GM18951 (cell line): ENCODE data around the gene NFATC1.
A peak's percentile ranks its signal among the peaks of the same experiment; 100 is the strongest.

Experiments used
- POLR2A ChIP-seq: IDR thresholded peaks from 4 replicates; pipeline ENCODE4 v1.6.1; 2011; ENCODE audit warnings: mild to moderate bottlenecking; ENCODE audit not compliant: insufficient read length, insufficient read depth; ENCODE audit errors: extremely low read depth
- in situ Hi-C: fragments of 300-500 bp; cut with MboI; formaldehyde crosslinking; loops from one replicate; pipeline ENCODE4 v1.12.0; 2022; ENCODE audit warnings: low sequenced_read_pairs, mixed read lengths, inconsistent platforms; ENCODE audit not compliant: unreplicated experiment

NFATC1 gene

GRCh38 chr18:79395761-79396404 is at the start of gene NFATC1:
Gene NFATC1, plus strand, starts transcription at chr18:79395930. Its CDS starts 295 bp downstream, at chr18:79396225.
- TF ChIP-seq POLR2A = peak; percentile 63
- in situ Hi-C loops = no loop called here

DNA sequence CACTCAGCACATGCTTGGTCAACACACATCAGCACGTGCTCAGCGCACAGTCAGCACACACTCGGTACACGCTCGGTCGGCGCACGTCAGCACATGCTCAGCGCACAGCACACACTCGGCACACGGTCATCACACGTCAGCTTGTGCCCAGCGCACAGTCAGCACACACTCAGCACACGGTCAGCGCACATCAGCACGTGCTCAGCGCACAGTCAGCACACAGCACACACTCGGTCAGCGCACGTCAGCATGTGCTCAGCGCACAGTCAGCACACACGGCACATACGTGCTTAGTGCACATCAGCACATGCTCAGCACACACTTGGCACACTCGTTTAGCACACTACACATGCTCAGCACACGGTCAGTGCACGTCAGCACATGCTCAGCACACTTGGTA is 49.7 kb upstream of the NFATC1 start:
- TF ChIP-seq POLR2A = no peak
- in situ Hi-C loops = no loop called here

DNA sequence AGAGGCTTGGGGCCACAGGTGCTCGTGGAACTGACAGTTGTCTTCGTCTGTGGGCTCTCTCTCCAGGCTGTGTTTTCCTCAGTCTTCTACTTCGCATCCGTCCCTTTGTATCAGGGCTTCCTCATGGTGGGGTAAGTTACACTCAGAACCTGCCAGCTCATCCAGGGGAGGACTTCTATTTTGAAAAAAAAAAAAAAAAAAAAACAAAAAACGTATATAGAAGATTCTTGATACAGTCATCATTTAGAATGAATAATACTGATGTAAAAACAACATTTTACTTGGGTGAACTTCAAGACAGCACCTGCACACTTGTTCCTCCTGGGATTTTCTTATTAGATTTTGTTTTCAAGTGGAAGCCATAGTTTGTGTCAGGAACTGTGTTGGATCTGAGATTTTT is 47.7 kb upstream of the NFATC1 start:
- in situ Hi-C loops = no loop called here
- no peak for TF ChIP-seq POLR2A

DNA sequence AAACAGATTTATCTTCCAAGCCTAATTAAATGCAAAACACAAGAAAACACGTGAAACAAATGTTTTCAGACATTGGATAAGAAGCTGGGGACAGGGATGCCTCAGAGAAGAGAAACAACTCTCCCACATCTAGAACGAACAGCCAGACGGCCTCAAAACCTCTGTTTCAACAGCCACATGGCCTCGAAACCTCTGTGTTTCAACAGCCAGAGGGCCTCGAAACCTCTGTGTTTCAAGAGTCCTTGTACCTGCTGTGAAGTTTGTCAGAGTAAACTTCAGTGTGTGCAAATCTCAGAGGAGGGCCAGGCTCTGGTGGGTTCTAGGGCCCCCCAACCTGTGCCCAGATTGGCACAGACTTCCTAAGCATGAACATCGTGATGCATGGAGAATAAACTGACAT is 43.3 kb upstream of the NFATC1 start:
- in situ Hi-C loops = no loop called here
- no peak for TF ChIP-seq POLR2A

DNA sequence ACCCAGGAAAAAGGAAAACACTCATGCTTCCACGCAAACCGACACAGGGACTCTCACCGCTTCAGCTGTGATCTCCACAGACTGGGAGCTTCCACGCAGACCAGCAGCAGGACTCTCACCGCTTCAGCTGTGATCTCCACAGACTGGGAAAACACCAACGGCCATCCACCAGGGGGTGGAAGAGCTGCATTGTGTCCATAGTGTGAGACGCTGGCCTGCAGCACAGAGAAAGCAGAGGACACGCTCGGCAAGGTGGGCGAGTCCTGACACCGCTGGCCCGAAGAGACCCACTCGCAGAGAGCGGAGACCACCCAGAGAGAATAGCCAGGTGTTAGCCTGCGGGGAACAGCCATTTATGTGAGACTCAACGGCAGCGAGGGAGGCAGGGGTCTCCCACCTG is 42.5 kb upstream of the NFATC1 start:
- in situ Hi-C loops = no loop called here
- no peak for TF ChIP-seq POLR2A

GRCh38 chr18:79354350-79354749 is 41.4 kb upstream of the NFATC1 start:
- in situ Hi-C loops = no loop called here
- no peak for TF ChIP-seq POLR2A

GRCh38 chr18:79355433-79356335 is 40.0 kb upstream of the NFATC1 start:
- no peak for TF ChIP-seq POLR2A
- in situ Hi-C loops = no loop called here

GRCh38 chr18:79356435-79356834 is 39.3 kb upstream of the NFATC1 start:
- in situ Hi-C loops = no loop called here
- TF ChIP-seq POLR2A = no peak

- TF ChIP-seq POLR2A = no peak
Observed at GRCh38 chr18:79360933-79361332, 34.8 kb upstream of the NFATC1 start.

GRCh38 chr18:79361766-79362522 is 33.8 kb upstream of the NFATC1 start:
- no peak for TF ChIP-seq POLR2A
- in situ Hi-C loops = no loop called here

More at GRCh38 chr18:79360933-79361332, 34.8 kb upstream of the NFATC1 start:
- in situ Hi-C loops = no loop called here

GRCh38 chr18:79365701-79366100 is 30.0 kb upstream of the NFATC1 start:
- TF ChIP-seq POLR2A = no peak
- in situ Hi-C loops = no loop called here

- no peak for TF ChIP-seq POLR2A
- in situ Hi-C loops = no loop called here
Observed at GRCh38 chr18:79366177-79367094, 29.3 kb upstream of the NFATC1 start.
